BJ (cell line): Measurements from ENCODE around the gene CORO2A. TPM values are rescaled to one million over a fixed set of nuclear protein-coding genes. Genes with fewer than 3 reads are reported as not detected.

Experiments used
- CTCF ChIA-PET: fragments of 350-600 bp; formaldehyde crosslinking; extraction: SDS; loops from one replicate; lab custom pipeline; 2021; ENCODE audit warnings: antibody characterized with exemption, inconsistent platforms; lab: Yijun Ruan, JAX
- POLR2A ChIA-PET: fragments of 300-600 bp; sonication (Branson Sonifier 250); formaldehyde crosslinking; extraction: SDS; loops from one replicate; lab custom pipeline; 2021; ENCODE audit warnings: antibody characterized with exemption; lab: Charles Lee
- DNase-seq: peaks from one replicate; pipeline ENCODE4 v3.0.0-alpha.2; 2011; ENCODE audit warnings: low read depth
- H3K27me3 ChIP-seq: 2 replicates; pipeline ENCODE4 v1.6.0; 2011; ENCODE audit warnings: low read length; ENCODE audit not compliant: control insufficient read depth, insufficient read depth
- H3K36me3 ChIP-seq: 2 replicates; pipeline ENCODE4 v1.5.1; 2011; ENCODE audit warnings: low read length; ENCODE audit not compliant: control insufficient read depth, insufficient read depth
- H3K4me3 ChIP-seq: 2 replicates; pipeline ENCODE4 v1.5.1; 2011; ENCODE audit warnings: low read depth, mild to moderate bottlenecking, control low read depth, low read length
- CTCF ChIP-seq: IDR thresholded peaks from 2 replicates; pipeline ENCODE4 v1.5.1; 2011; ENCODE audit warnings: low read depth, mild to moderate bottlenecking, control low read depth, inconsistent platforms, low read length, moderate library complexity; ENCODE audit not compliant: insufficient read depth
- polyA minus RNA-seq: library from RNA; depleted of rRNA, polyadenylated mRNA; stranded (reverse); fragments of >200 nt; gene quantifications from 2 replicates; pipeline ENCODE4 v1.2.3, GENCODE V29; 2011; rRNA and poly(A)+ RNA removed
- polyA plus RNA-seq: library from polyadenylated mRNA; depleted of rRNA; stranded (reverse); fragments of >200 nt; gene quantifications from 2 replicates; pipeline ENCODE4 v1.2.3, GENCODE V29; 2011; rRNA removed

CORO2A gene
- polyA plus RNA-seq = 1.2 and 1.5 TPM in 2 replicates
- polyA minus RNA-seq = 1.2 and 1.6 TPM in 2 replicates

- 0 out of 2 replicates have a peak, but pooled peaks cover 1% of the 10 kb centered on the region for H3K36me3 ChIP-seq
- CTCF ChIA-PET = interaction anchor here (0.9 to 2.4 kb wide), 11 partner anchors 11 to 270 kb away, joined by 3 to 9 read pairs (median 5); partner anchors contain the start of genes TBC1D2, TRIM14 and TRMO
- DNase-seq = peak; percentile 6
- H3K4me3 ChIP-seq = peak within 1 kb of the TSS; percentile 60
- POLR2A ChIA-PET = no interaction called here
- no peaks in the 10 kb centered on the region; the same call in 1 of the 2 replicates for H3K27me3 ChIP-seq
- peak; percentile 75 for TF ChIP-seq CTCF
Observed at GRCh38 chr9:98192503-98193335, at the start of gene CORO2A. CORO2A (minus strand) TSS chr9:98192637; CDS start chr9:98157660, 34,977 bp downstream.

GRCh38 chr9:98241357-98242300 is 49.2 kb upstream of the CORO2A start:
- no peak for DNase-seq
- POLR2A ChIA-PET = interaction anchor here (0.7 kb wide), 1 partner anchor 31 kb away, joined by 17 read pairs; no protein-coding TSS in a partner anchor
- Histone ChIP-seq H3K36me3 (peaks cover 10% of the 10 kb centered on the region), H3K4me3 (no peak overlapping the region), H3K27me3 (no peaks in the 10 kb centered on the region)
- CTCF ChIA-PET = interaction anchor here (0.8 to 1.5 kb wide), 3 partner anchors 9 to 37 kb away, joined by 3 read pairs; no protein-coding TSS in a partner anchor
- no peak for TF ChIP-seq CTCF

- CTCF ChIA-PET = interaction anchor here (1.1 kb wide), 1 partner anchor 25 kb away, joined by 3 read pairs; no protein-coding TSS in a partner anchor
- Histone ChIP-seq H3K36me3 (peaks cover 10% of the 10 kb centered on the region), H3K4me3 (no peak overlapping the region), H3K27me3 (no peaks in the 10 kb centered on the region)
- POLR2A ChIA-PET = no interaction called here
- TF ChIP-seq CTCF = no peak
- no peak for DNase-seq
Observed at GRCh38 chr9:98240475-98240874, 48.0 kb upstream of the CORO2A start.

- no peak for TF ChIP-seq CTCF
- no peak for DNase-seq
- no peak overlapping the region for H3K4me3 ChIP-seq
- CTCF ChIA-PET = interaction anchor here (0.6 to 2.0 kb wide), 2 partner anchors 10 to 510 kb away, joined by 3 to 5 read pairs; no protein-coding TSS in a partner anchor
- H3K36me3 ChIP-seq = peaks cover 21% of the 10 kb centered on the region
- POLR2A ChIA-PET = no interaction called here
- no peaks in the 10 kb centered on the region for H3K27me3 ChIP-seq
Observed at GRCh38 chr9:98236901-98237487, 44.6 kb upstream of the CORO2A start.
